COLO829 (cell line): Measurements from ENCODE around the gene ZSCAN22.
"Not testable (repeated sequence)": the region's sequence is repeated elsewhere in the genome, so short reads cannot be mapped to it uniquely, and the experiment has no call there.

ENCODE experiments used
- DNase-seq: peaks from one replicate; pipeline ENCODE4 v3.0.0; 2012; ENCODE audit warnings: low spot score

The ZSCAN22 gene

GRCh38 chr19:58326914-58327726 lies at the start of gene ZSCAN22:
ZSCAN22 (plus strand) TSS chr19:58326994; CDS start chr19:58334803, 7,809 bp downstream.
- DNase-seq, result peak; percentile 96

DNA sequence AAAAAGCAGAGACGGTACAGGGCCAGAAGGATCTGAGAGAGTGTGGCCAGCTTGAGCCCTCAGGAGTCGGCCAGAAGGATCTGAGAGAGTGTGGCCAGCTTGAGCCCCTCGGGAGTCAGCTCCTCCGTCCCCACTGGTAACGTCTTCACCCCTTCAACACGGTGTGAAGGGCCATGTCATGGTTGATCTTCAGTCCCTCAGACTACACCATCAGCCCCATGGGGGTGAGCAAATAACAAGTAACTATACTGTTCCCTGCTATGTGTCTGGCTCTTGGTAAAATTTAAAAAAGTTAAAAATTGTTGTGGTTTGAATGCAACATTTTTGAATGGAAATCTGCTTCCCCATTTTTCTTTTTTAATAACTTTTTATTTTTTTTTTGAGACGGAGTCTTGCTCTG lies 49.6 kb upstream of the ZSCAN22 start:
- no peak for DNase-seq

GRCh38 chr19:58277748-58278540 lies 48.9 kb upstream of the ZSCAN22 start:
- DNase-seq, result no peak

DNA sequence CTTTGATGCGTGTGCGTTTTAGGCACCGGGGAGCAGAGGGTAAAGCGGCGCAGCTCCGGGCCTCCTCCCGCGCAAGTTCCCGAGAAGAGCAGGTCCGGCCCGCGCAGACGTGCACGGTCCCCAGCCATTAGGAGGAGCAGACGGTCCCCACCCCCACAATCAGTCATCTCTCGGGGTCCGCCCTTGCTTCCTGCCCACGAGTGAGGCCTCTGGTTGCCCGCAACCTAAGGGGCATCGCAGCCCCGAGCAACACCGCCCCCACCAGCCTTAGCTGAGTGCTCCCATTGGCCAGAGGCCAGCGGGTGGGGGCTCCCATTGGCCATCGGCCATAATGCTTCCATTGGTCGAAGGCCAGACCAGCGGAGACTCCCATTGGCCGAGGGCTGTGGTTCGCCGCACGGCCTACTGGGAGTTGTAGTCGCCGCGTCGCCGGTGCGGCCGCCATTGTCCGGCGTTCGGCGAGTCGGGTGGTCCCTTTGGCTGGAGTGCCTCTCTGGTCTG lies 48.2 kb upstream of the ZSCAN22 start, which contains the start of gene ZNF8:
ZNF8 (plus strand) TSS at position 415 of the 501 bp plus-strand sequence. CDS start 127 bp downstream, outside the sequence.
- DNase-seq, result peak; percentile 98

- DNase-seq, result peak; percentile 54
Measured at GRCh38 chr19:58279042-58279924, 47.5 kb upstream of the ZSCAN22 start.

GRCh38 chr19:58279925-58280316 lies 46.9 kb upstream of the ZSCAN22 start:
- no peak for DNase-seq

- no peak for DNase-seq
Measured at GRCh38 chr19:58284199-58284598, 42.6 kb upstream of the ZSCAN22 start.

DNA sequence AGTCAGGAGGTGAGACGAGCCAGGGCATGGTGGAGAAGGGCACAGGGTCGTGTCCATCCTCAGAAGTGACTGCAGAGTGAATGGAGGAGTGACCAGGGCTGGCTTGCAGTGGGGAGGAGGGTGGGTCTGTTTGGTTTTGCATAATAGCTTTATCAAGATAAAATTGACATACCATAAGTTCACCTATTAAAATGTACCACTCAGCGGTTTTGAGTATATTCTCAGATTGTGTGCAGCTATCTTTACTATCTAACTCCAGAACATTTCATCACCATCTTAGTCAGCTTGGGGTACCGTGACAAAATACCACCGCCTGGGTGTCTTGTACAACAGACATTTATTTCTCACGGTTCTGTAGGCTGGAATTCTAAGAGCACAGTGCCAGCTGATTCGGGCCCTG lies 34.9 kb upstream of the ZSCAN22 start:
- no peak for DNase-seq

- no peak for DNase-seq
Measured at GRCh38 chr19:58294743-58295374, 31.9 kb upstream of the ZSCAN22 start.

- DNase-seq, result no peak
Measured at GRCh38 chr19:58296104-58296503, 30.7 kb upstream of the ZSCAN22 start.

DNA sequence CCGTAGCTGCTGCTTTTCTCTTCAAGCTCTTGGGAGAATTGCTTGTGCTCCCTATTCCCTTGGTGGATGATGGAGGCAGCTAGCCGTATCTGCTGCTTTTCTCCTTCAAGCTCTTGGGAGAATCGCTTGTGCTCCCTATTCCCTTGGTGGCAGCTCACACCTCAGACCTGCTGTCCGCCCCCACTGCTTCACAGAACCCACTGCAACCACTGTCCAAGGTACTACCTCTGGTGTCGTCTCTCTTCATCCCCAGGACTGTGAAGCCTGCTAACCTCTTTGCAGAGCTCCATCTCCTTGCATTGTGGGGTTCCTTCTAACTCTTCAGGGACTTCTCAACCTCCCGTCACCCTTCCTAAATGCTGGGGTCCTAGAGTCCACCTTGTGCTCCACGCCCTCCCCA lies 26.2 kb upstream of the ZSCAN22 start:
- no peak for DNase-seq

DNA sequence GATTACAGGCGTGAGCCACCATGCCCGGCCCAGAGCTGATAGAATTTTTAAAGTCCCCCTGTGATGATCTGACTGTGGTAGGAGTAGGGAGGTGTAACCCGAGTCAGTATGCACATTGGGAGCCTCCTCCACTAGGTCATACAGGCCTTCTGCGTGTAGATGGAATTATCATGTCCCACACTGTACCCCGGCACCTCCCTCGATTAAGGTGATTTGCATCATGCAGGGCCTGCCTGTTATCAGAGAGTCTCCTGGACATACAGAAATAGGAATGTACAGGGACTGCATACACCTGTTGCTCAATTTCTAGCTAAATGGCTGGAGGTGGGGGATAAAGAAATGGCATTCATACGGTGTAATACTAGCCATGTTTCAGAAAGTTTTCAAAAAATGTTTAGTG lies 22.5 kb upstream of the ZSCAN22 start:
- no peak for DNase-seq

DNA sequence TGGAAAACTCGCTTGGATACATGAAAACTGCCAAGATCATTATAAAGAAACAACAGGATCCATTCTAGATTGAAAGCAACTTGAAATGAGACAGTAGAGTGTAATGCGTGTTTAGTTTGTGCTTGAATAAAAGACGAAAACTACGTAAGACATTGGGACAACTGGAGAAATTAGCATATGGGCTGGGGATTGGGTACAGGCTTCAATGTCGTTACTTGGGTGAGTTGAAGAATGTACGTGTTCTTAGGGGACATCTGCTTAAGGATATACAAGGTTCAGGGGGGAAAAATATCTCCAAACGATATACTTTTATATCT lies 22.1 kb upstream of the ZSCAN22 start:
- no peak for DNase-seq

DNA sequence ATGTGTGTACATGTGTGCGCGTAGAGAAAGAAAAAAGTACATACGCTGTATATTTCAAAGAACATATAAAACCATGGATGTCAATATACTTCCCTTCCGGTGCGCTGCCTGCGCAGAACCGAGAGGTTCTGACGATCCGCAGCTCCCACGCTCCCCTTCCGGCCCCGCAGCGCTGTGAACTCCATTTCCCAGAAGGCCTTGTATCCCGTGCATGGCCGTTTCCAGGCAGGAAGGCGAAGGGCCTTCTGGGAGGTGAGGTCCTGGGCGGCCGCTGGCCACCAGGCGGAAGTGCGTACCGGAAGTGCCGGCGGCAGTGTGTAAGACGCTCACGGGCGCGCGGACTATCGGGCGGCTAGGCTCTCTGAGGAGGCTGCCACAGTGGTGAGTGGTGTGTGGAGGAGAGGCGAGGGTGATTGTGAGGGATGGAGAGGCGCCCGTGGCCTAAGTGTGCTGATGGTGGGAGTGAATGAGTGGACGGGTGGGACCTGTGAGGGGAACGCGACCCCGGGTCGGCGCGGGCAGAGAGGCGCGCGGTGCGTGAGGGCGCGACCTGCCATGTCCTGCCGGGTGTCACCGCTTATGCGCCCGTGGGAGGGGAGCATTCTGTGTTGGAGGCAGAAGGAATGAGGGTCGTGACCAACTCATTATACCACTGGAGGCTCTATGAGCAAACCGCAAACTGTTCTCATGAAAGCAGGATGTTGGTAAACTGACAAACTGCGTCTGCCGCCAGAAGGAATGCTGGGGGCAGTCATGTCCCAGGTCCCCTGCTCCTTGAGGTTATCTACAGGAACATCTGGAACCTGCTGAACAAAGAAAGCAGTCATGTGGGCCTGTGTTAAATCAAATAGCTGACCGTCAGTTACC lies 21.5 kb upstream of the ZSCAN22 start, which contains the start of gene ERVK3-1:
ERVK3-1 (plus strand) TSS at position 313 of the 867 bp plus-strand sequence. CDS start 6,792 bp downstream, outside the sequence.
- DNase-seq, result peak; percentile 98

DNA sequence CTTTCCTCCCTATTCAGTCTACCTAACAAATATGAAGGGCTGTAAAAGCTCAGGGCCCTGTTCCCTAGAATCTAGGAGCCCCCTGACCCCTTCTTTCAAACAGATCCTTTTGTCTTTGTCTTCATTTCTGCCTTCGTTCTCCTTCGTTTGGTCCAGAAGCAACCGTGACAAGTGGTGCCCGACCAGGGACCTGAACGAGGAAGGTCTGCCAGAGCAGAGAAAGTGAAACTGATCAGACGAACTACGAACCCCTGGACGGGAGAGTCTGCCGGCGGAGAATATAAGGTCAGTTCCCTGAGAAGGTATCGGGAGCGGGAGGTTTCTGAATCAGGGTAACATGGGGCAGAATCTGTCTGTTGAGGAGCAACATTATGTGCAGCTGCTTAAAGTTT lies 20.9 kb upstream of the ZSCAN22 start:
- DNase-seq, result no peak

- no peak for DNase-seq
Measured at GRCh38 chr19:58307736-58308135, 19.1 kb upstream of the ZSCAN22 start.

DNA sequence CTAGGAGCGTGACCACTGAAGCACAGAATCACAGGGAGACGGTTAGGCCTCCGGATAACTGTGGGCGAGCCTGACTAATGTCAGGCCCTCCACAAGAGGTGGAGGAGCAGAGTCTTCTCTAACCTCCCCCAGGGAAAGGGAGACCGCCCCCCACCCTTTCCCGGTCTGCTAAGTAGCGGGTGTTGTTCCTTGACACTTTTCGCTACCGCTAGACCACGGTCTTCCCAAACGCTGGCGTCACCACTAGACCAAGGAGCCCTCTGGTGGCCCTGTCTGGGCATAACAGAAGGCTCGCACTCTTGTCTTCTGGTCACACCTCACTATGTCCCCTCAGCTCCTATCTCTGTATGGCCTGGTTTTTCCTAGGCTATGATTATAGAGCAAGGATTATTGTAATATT lies 16.1 kb upstream of the ZSCAN22 start:
- not testable (repeated sequence) for DNase-seq

DNA sequence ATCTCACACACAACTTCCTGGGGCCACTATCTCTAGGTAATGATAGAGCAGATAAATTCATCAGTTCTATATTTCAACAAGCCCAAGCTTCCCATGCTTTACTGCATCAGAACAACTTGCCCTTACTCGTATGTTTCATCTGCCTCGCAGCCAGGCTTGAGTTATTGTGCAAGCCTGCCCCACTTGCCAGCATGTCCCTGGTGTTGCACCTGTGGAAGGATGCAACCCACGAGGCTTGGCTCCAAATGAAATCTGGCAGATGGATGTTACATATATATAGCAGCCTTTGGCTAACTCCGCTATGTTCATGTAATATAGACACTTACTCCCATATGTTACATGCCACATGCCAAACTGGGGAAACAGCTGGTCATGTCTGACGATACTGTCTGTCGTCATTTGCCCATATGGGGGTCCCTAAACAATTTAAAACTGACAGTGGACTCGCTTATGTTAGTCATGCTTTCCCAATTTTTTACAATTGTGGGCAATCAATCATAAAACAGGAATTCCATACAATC lies 15.4 kb upstream of the ZSCAN22 start:
- no peak for DNase-seq

DNA sequence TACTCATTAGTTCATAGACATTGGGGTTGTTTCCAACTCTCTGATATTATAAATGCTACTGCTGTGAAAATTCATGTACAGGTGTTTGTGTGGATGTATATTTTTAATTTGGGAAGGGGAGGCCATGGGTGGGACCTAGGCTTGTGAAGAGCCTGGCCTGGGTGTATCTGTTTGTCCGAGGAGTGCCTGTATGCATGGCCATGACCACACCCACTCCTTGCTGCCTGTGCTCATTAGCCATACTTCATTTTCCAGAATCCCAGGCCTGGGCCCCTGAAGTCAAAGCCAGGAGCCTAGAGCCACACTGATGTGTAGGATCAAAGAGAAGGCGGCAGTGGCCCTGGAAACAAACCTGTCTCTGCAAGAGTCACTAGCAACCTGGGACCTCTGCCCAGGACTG lies 11.2 kb upstream of the ZSCAN22 start:
- no peak for DNase-seq

DNA sequence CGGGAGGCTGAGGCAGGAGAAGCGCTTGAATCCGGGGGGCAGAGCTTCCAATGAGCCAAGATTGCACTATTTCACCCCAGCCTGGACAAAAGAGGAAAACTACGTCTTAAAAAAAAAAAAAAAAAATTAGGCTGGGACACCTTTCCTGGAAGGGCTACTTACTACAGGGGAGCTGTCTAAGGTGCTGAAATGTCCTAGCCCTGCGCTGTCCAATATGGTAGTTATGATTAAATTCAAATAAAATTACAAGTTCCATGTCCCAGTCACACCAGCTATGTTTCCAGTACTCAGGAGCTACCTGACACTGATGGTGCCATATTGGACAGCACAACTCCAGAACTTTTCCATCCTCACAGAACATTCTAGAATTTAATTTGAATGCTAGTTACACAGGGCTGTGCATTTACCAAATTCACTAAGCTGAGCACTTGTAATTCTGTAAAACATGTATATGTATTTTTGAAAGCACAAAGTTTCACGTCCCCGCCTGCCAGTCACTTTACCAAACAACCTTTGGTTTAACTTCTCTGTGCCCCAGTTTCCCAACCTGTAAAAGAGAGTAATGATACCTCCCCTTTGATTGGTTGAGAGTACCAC lies 9.2 kb upstream of the ZSCAN22 start:
- no peak for DNase-seq
